H1 (cell line): ENCODE data around the gene TMEM156. TPM values are rescaled to one million over a fixed set of nuclear protein-coding genes. Genes with fewer than 3 reads are reported as not detected.

Experiments
- CTCF ChIA-PET: fragments of 300-600 bp; sonication (Branson Sonifier 250); formaldehyde crosslinking; loops from one replicate; lab custom pipeline; 2021; ENCODE audit not compliant: partially characterized antibody; lab: Charles Lee
- POLR2A ChIA-PET: fragments of 300-600 bp; sonication (Branson Sonifier 250); formaldehyde crosslinking; loops from one replicate; lab custom pipeline; 2021; ENCODE audit warnings: inconsistent platforms; ENCODE audit not compliant: partially characterized antibody; lab: Charles Lee
- DNase-seq, 2 experiments: peaks; one replicate each; pipeline versions ENCODE4 v3.0.0 to v3.0.0-alpha.2; 2010 to 2022; ENCODE audit warnings: low spot score in 2 of 2, low read depth in 1 of 2, mixed read lengths in 1 of 2
- FAIRE-seq: peaks from 2 replicates; lab custom pipeline; 2011; peaks lifted over from hg19 to GRCh38; lab: Jason Lieb, UNC
- H2AFZ ChIP-seq: 2 replicates; pipeline ENCODE4 v1.8.1; 2012; ENCODE audit warnings: low read length, inconsistent platforms
- H2AK5ac ChIP-seq: 2 replicates; pipeline ENCODE4 v1.6.1; 2013; ENCODE audit warnings: low read depth, low read length
- H2BK120ac ChIP-seq: replicated peaks from 2 replicates; pipeline ENCODE3; 2013; ENCODE audit warnings: low read depth, low read length, inconsistent platforms
- H2BK12ac ChIP-seq: 2 replicates; pipeline ENCODE4 v1.6.1; 2013; ENCODE audit warnings: low read depth, low read length
- H2BK15ac ChIP-seq: 2 replicates; pipeline ENCODE4 v1.6.1; 2013; ENCODE audit warnings: low read length
- H2BK20ac ChIP-seq: 2 replicates; pipeline ENCODE4 v1.6.1; 2013; ENCODE audit warnings: low read length
- H2BK5ac ChIP-seq: 2 replicates; pipeline ENCODE4 v1.6.1; 2013; ENCODE audit warnings: low read depth, low read length
- H3K14ac ChIP-seq: 2 replicates; pipeline ENCODE4 v1.6.1; 2013; ENCODE audit warnings: inconsistent platforms; ENCODE audit not compliant: insufficient read length
- H3K18ac ChIP-seq: 2 replicates; pipeline ENCODE4 v1.6.1; 2013; ENCODE audit warnings: low read length; ENCODE audit errors: extremely low read depth
- H3K23ac ChIP-seq: 2 replicates; pipeline ENCODE4 v1.6.1; 2013; ENCODE audit warnings: inconsistent platforms; ENCODE audit not compliant: insufficient read length
- H3K23me2 ChIP-seq: 2 replicates; pipeline ENCODE4 v1.6.1; 2013; ENCODE audit warnings: low read depth, low read length
- H3K27ac ChIP-seq: 2 replicates; pipeline ENCODE4 v1.6.1; 2011; ENCODE audit warnings: low read depth, low read length, inconsistent platforms
- H3K27me3 ChIP-seq, 4 experiments: replicated peaks in 1 of 4; 1 replicate in 1 of 4; 2 replicates in 3 of 4; pipeline versions ENCODE4 v1.6.1 to v1.8.1; 2011 to 2013; ENCODE audit warnings: low read length in 3 of 4, mild to moderate bottlenecking in 3 of 4, inconsistent platforms in 2 of 4, mixed read lengths in 2 of 4, moderate library complexity in 1 of 4; ENCODE audit not compliant: control insufficient read depth in 3 of 4, insufficient read depth in 3 of 4; ENCODE audit errors: extremely low read depth in 1 of 4
- H3K36me3 ChIP-seq, 4 experiments: 2 replicates each; pipeline versions ENCODE4 v1.6.1 to v1.8.1; 2011 to 2013; ENCODE audit warnings: mild to moderate bottlenecking in 4 of 4, low read length in 3 of 4, moderate library complexity in 2 of 4, control low read depth in 1 of 4, inconsistent platforms in 1 of 4; ENCODE audit not compliant: insufficient read depth in 4 of 4, control insufficient read depth in 2 of 4
- H3K4ac ChIP-seq: replicated peaks from 2 replicates; pipeline ENCODE3; 2013; ENCODE audit warnings: low read length, low read depth, mixed read lengths, inconsistent platforms; ENCODE audit not compliant: insufficient read length
- H3K4me1 ChIP-seq, 4 experiments: replicated peaks in 1 of 4; 1 replicate in 1 of 4; 2 replicates in 3 of 4; pipeline versions ENCODE4 v1.6.1 to v1.8.1; 2011 to 2013; ENCODE audit warnings: low read length in 3 of 4, inconsistent platforms in 2 of 4, mixed read lengths in 1 of 4; ENCODE audit not compliant: insufficient read depth in 4 of 4, control insufficient read depth in 3 of 4
- H3K4me2 ChIP-seq, 2 experiments: 2 replicates each; pipeline versions ENCODE4 v1.6.1 to v1.8.1; 2011 to 2013; ENCODE audit warnings: low read depth in 2 of 2, low read length in 2 of 2, control low read depth in 1 of 2, inconsistent platforms in 1 of 2, mild to moderate bottlenecking in 1 of 2; ENCODE audit not compliant: insufficient read depth in 1 of 2
- H3K4me3 ChIP-seq, 4 experiments: fragments of 200-600, 300-600 bp in 1 of 4; sonication (generic), shearing (Covaris generic), sonication (Bioruptor Twin) in 1 of 4; 2 replicates each; pipeline versions ENCODE4 v1.5.1 to v1.8.1; 2011 to 2016; ENCODE audit warnings: low read length in 4 of 4, low read depth in 3 of 4, control low read depth in 2 of 4, inconsistent platforms in 2 of 4, mild to moderate bottlenecking in 2 of 4, mixed read lengths in 1 of 4, moderate library complexity in 1 of 4; ENCODE audit not compliant: insufficient read depth in 2 of 4; ENCODE audit errors: extremely low read depth in 1 of 4
- H3K56ac ChIP-seq: replicated peaks from 2 replicates; pipeline ENCODE3; 2013; ENCODE audit warnings: low read depth, mild to moderate bottlenecking, mixed read lengths, low read length, inconsistent platforms; ENCODE audit not compliant: insufficient read length
- H3K79me1 ChIP-seq: 2 replicates; pipeline ENCODE4 v1.6.1; 2013; ENCODE audit warnings: low read depth, low read length, control low read depth
- H3K79me2 ChIP-seq, 2 experiments: 2 replicates each; pipeline versions ENCODE4 v1.6.1 to v1.8.1; 2012 to 2013; ENCODE audit warnings: low read length in 2 of 2, mild to moderate bottlenecking in 2 of 2, inconsistent platforms in 1 of 2; ENCODE audit not compliant: insufficient read depth in 2 of 2, control insufficient read depth in 1 of 2
- H3K9ac ChIP-seq, 4 experiments: replicated peaks in 1 of 4; 1 replicate in 1 of 4; 2 replicates in 3 of 4; pipeline versions ENCODE4 v1.6.1 to v1.8.1; 2011 to 2013; ENCODE audit warnings: low read depth in 3 of 4, low read length in 3 of 4, control low read depth in 2 of 4, mild to moderate bottlenecking in 2 of 4, moderate library complexity in 2 of 4, inconsistent platforms in 1 of 4; ENCODE audit errors: extremely low read depth in 1 of 4
- H3K9me3 ChIP-seq, 2 experiments: 2 replicates each; pipeline versions ENCODE4 v1.6.1 to v1.8.1; 2012 to 2013; ENCODE audit warnings: mild to moderate bottlenecking in 2 of 2, moderate library complexity in 2 of 2, control low read depth in 1 of 2, inconsistent platforms in 1 of 2, low read depth in 1 of 2, low read length in 1 of 2, mixed read lengths in 1 of 2; ENCODE audit not compliant: insufficient read depth in 2 of 2
- H4K20me1 ChIP-seq, 2 experiments: replicated peaks in 1 of 2; 2 replicates each; pipeline versions ENCODE3 to v1.8.1; 2011 to 2013; ENCODE audit warnings: inconsistent platforms in 2 of 2, low read length in 2 of 2, mild to moderate bottlenecking in 1 of 2; ENCODE audit not compliant: insufficient read depth in 2 of 2, control insufficient read depth in 1 of 2
- H4K5ac ChIP-seq: 2 replicates; pipeline ENCODE4 v1.6.1; 2013; ENCODE audit warnings: low read length, low read depth, mixed read lengths, inconsistent platforms; ENCODE audit not compliant: insufficient read length
- H4K8ac ChIP-seq: 2 replicates; pipeline ENCODE4 v1.8.0; 2013; ENCODE audit warnings: mild to moderate bottlenecking, moderate library complexity, low read length, inconsistent platforms; ENCODE audit not compliant: insufficient read depth; ENCODE audit errors: extremely low read depth
- H4K91ac ChIP-seq: replicated peaks from 2 replicates; pipeline ENCODE3; 2013; ENCODE audit warnings: low read length, mixed read lengths, inconsistent platforms; ENCODE audit not compliant: insufficient read length
- ASH2L ChIP-seq: fragments of 200-600, 300-600 bp; sonication (generic); IDR thresholded peaks from one replicate; pipeline ENCODE4 v1.7.1; 2017; ENCODE audit warnings: low read length
- BCL11A ChIP-seq, 2 experiments: IDR thresholded peaks; one replicate each; pipeline ENCODE4 v1.6.1; 2011; ENCODE audit warnings: low read depth in 2 of 2, low read length in 2 of 2, mild to moderate bottlenecking in 2 of 2
- BRCA1 ChIP-seq: IDR thresholded peaks from 2 replicates; pipeline ENCODE4 v1.6.1; 2012; ENCODE audit warnings: low read depth, low read length, improper control_type of control experiment
- CBX5 ChIP-seq: fragments of 300-800, 300-1000 bp; sonication (generic); IDR thresholded peaks from 2 replicates; pipeline ENCODE4 v1.7.1; 2016; ENCODE audit warnings: antibody characterized with exemption, low read length, low read depth
- CBX8 ChIP-seq: fragments of 300-800, 300-1000 bp; sonication (generic); IDR thresholded peaks from 2 replicates; pipeline ENCODE4 v1.7.1; 2016; ENCODE audit warnings: low read depth, low read length, borderline replicate concordance
- KDM1A ChIP-seq: fragments of 200-600, 300-600 bp; sonication (generic); IDR thresholded peaks from 2 replicates; pipeline ENCODE4 v1.7.1; 2016; ENCODE audit warnings: mild to moderate bottlenecking, low read length, borderline replicate concordance
- KDM5A ChIP-seq: fragments of 200-600 bp; IDR thresholded peaks from 2 replicates; pipeline ENCODE4 v1.7.1; 2012; ENCODE audit warnings: mild to moderate bottlenecking, low read length, inconsistent platforms, mixed read lengths
- RAD21 ChIP-seq, 2 experiments: IDR thresholded peaks in 1 of 2; conservative IDR thresholded peaks in 1 of 2; 2 replicates each; pipeline ENCODE4 v1.6.1; 2011; ENCODE audit warnings: low read depth in 2 of 2, low read length in 2 of 2, improper control_type of control experiment in 1 of 2, inconsistent platforms in 1 of 2, mild to moderate bottlenecking in 1 of 2, moderate library complexity in 1 of 2
- RBBP5 ChIP-seq: IDR thresholded peaks from 2 replicates; pipeline ENCODE4 v1.7.1; 2012; ENCODE audit warnings: low read depth, mild to moderate bottlenecking, inconsistent platforms, low read length, moderate library complexity, borderline replicate concordance
- SIN3A ChIP-seq, 2 experiments: IDR thresholded peaks in 1 of 2; conservative IDR thresholded peaks in 1 of 2; 2 replicates each; pipeline ENCODE4 v1.6.1; 2011 to 2012; ENCODE audit warnings: low read length in 2 of 2, improper control_type of control experiment in 1 of 2, low read depth in 1 of 2, mild to moderate bottlenecking in 1 of 2
- SRF ChIP-seq: IDR thresholded peaks from 2 replicates; pipeline ENCODE4 v1.6.1; 2011; ENCODE audit warnings: mild to moderate bottlenecking, low read depth, low read length, moderate library complexity
- TEAD4 ChIP-seq: IDR thresholded peaks from 2 replicates; pipeline ENCODE4 v1.6.1; 2012; ENCODE audit warnings: low read depth, low read length, inconsistent platforms, mixed read lengths
- WGBS, 2 experiments: shearing (Covaris generic) in 1 of 2; methylation state at CpG; one replicate each; pipeline versions ENCODE4 v1.1.6 to v1.1.7; 2013 to 2015; ENCODE audit warnings: low lambda C conversion rate in 2 of 2, mixed read lengths in 2 of 2, inconsistent platforms in 1 of 2, low coverage in 1 of 2, missing lambda C conversion rate in 1 of 2; ENCODE audit not compliant: insufficient replicate concordance in 2 of 2, insufficient coverage in 1 of 2, insufficient read length in 1 of 2; ENCODE audit errors: extremely low coverage in 1 of 2, missing lambda C conversion rate in 1 of 2; 5-methylcytosine and 5-hydroxymethylcytosine counted together
- polyA plus RNA-seq, 7 experiments: library from polyadenylated mRNA; depleted of rRNA in 3 of 7; stranded (reverse) in 5 of 7; unstranded in 2 of 7; fragments of >200 nt in 5 of 7; fragments of 200-250 nt in 2 of 7; gene quantifications; 1 replicate in 5 of 7; 2 replicates in 1 of 7; 4 replicates in 1 of 7; pipeline versions ENCODE4 v1.2.1 to v1.2.3, GENCODE V29; 2011 to 2013; ENCODE audit warnings: missing spikeins in 2 of 7, mixed read lengths in 2 of 7
- total RNA-seq: library from RNA; stranded (reverse); fragmentation: NEBNext Ultra II Directional; extraction: Animal tissue kit (Norgen Biotek cat#: 25700); gene quantifications from 2 replicates; pipeline ENCODE4 v1.2.1, GENCODE V29; 2021
- TF ChIP-seq, protein P1 (sequence below): IDR thresholded peaks from 2 replicates; pipeline ENCODE4 v1.6.1; 2011; ENCODE audit warnings: low read length, improper control_type of control experiment

The TMEM156 gene
- total and polyA plus RNA-seq, 2 of the 8 experiments (the other 6 are each of a cell fraction or from before 2014, with no cell fraction given) = not detected

DNA sequence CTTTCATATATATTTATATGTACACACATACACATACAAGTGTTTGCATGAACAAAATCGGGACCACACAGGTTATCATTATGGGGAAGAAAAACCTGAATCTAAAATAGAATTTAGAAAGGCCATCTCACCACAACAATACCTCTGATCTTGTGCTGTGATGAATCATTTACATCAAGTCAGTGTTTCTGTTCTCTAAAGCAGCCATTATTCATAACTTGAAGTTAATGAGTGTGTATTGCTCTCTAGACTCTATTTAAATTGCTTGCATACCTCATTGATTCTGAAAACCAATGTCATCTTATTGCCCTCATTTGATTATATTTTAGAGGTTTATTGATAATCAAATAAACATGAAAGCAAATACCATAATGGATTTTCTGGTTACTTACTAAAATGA is 93.0 kb downstream of the TMEM156 start:
- 83% methylated on average over 1 of the region's 1 CpG; no CpG with 5 or more reads in 1 of the 2 experiments for WGBS, 2 experiments
- CTCF ChIA-PET = no interaction called here
- no peak for TF ChIP-seq ASH2L
- no peak for TF ChIP-seq RBBP5
- TF ChIP-seq CBX5 = no peak
- TF ChIP-seq CBX8 = no peak
- TF ChIP-seq SIN3A (conservative IDR thresholded peaks at IDR 0.05 in 1 of 2, IDR thresholded peaks at IDR 0.05 in 1 of 2; ENCODE audit: low read depth in 1 of 2, low read length in 2 of 2) = no peak
- no peak for TF ChIP-seq RAD21 (IDR thresholded peaks at IDR 0.05 in 1 of 2, conservative IDR thresholded peaks at IDR 0.05 in 1 of 2; ENCODE audit: low read depth in 2 of 2, low read length in 2 of 2)
- no peak for TF ChIP-seq KDM1A
- no peak for TF ChIP-seq BRCA1
- TF ChIP-seq BCL11A (IDR thresholded peaks at IDR 0.05; ENCODE audit: low read depth in 2 of 2, low read length in 2 of 2) = no peak
- TF ChIP-seq, protein P1, sequence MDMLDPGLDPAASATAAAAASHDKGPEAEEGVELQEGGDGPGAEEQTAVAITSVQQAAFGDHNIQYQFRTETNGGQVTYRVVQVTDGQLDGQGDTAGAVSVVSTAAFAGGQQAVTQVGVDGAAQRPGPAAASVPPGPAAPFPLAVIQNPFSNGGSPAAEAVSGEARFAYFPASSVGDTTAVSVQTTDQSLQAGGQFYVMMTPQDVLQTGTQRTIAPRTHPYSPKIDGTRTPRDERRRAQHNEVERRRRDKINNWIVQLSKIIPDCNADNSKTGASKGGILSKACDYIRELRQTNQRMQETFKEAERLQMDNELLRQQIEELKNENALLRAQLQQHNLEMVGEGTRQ = no peak
- TF ChIP-seq KDM5A = no peak
- TF ChIP-seq SRF = no peak
- no peak for TF ChIP-seq TEAD4

More for the DNA sequence above, 93.0 kb downstream of the TMEM156 start:
- POLR2A ChIA-PET = no interaction called here
- no peak overlapping the region for H2BK15ac ChIP-seq
- H3K4ac ChIP-seq = no peak overlapping the region
- no peak overlapping the region for H4K91ac ChIP-seq
- no peak overlapping the region for H3K23ac ChIP-seq
- H3K79me1 ChIP-seq = no peaks in the 10 kb centered on the region
- no peaks in the 10 kb centered on the region for H3K27me3 ChIP-seq
- H4K5ac ChIP-seq = no peak overlapping the region
- H3K14ac ChIP-seq = no peak overlapping the region
- no peak overlapping the region for H2BK12ac ChIP-seq
- no peaks in the 10 kb centered on the region for H3K79me2 ChIP-seq
- no peaks in the 10 kb centered on the region for H3K4me1 ChIP-seq
- H3K27ac ChIP-seq = no peak overlapping the region
- H2AK5ac ChIP-seq = no peak overlapping the region
- H3K4me3 ChIP-seq = no peak overlapping the region
- H4K8ac ChIP-seq = no peak overlapping the region
- no peaks in the 10 kb centered on the region for H4K20me1 ChIP-seq
- no peak overlapping the region for H3K18ac ChIP-seq
- no peak overlapping the region for H2BK120ac ChIP-seq
- H2BK5ac ChIP-seq = no peak overlapping the region
- H3K4me2 ChIP-seq = no peak overlapping the region
- no peaks in the 10 kb centered on the region for H3K23me2 ChIP-seq
- FAIRE-seq = no peak
- DNase-seq = no peak
- H3K9ac ChIP-seq = no peak overlapping the region
- no peak overlapping the region for H3K56ac ChIP-seq
- H2AFZ ChIP-seq = no peak overlapping the region
- H2BK20ac ChIP-seq = no peak overlapping the region
- H3K36me3 ChIP-seq = no peaks in the 10 kb centered on the region
- no peaks in the 10 kb centered on the region for H3K9me3 ChIP-seq
